NB4 (cell line): Measurements from ENCODE around the gene MANEAL.

Source experiments
- MYC ChIP-seq: IDR thresholded peaks from 2 replicates; pipeline ENCODE4 v1.6.1; 2011; ENCODE audit warnings: low read depth, low read length
- POLR2A ChIP-seq: IDR thresholded peaks from 2 replicates; pipeline ENCODE4 v1.6.1; 2011; ENCODE audit warnings: mild to moderate bottlenecking; ENCODE audit not compliant: insufficient read length; ENCODE audit errors: extremely low read depth
- TF ChIP-seq, protein P1 (sequence below): IDR thresholded peaks from one replicate; pipeline ENCODE4 v1.5.1; 2012; ENCODE audit warnings: low read depth, low read length
- TF ChIP-seq, protein P2 (sequence below): IDR thresholded peaks from 2 replicates; pipeline ENCODE4 v1.6.1; 2011; ENCODE audit warnings: low read depth, low read length

DNA sequence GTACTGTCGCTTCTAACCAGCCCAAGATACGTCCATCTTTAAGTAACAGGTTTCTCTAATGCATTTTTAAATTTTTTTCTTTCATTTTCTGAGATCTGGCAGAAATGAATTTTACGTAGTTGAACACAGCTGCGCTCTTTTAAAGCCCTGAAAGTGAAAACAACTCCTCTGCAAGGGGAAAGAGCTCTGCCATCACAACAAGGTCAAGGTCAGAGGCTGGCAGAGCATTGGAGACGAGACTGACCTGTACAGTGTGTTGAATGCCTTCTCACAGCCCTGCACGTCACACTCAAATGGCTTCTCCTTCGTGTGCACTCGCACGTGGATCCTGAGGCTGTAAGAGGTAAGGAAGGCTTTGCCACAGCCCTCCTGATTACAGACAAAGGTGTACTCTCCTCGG, 46.0 kb downstream of the MANEAL start:
- TF ChIP-seq, protein P1, sequence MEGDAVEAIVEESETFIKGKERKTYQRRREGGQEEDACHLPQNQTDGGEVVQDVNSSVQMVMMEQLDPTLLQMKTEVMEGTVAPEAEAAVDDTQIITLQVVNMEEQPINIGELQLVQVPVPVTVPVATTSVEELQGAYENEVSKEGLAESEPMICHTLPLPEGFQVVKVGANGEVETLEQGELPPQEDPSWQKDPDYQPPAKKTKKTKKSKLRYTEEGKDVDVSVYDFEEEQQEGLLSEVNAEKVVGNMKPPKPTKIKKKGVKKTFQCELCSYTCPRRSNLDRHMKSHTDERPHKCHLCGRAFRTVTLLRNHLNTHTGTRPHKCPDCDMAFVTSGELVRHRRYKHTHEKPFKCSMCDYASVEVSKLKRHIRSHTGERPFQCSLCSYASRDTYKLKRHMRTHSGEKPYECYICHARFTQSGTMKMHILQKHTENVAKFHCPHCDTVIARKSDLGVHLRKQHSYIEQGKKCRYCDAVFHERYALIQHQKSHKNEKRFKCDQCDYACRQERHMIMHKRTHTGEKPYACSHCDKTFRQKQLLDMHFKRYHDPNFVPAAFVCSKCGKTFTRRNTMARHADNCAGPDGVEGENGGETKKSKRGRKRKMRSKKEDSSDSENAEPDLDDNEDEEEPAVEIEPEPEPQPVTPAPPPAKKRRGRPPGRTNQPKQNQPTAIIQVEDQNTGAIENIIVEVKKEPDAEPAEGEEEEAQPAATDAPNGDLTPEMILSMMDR, result no peak
- no peak for TF ChIP-seq POLR2A
- TF ChIP-seq, protein P2, sequence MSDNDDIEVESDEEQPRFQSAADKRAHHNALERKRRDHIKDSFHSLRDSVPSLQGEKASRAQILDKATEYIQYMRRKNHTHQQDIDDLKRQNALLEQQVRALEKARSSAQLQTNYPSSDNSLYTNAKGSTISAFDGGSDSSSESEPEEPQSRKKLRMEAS, result no peak
- no peak for TF ChIP-seq MYC
